Panc1 (cell line): ENCODE results near the gene RPL38. TPM values are rescaled to one million over a fixed set of nuclear protein-coding genes. Genes with fewer than 3 reads are reported as not detected.

Experiments used
- ATAC-seq: fragments of 200-7000 bp; cut with Tn5 transposase; 2 replicates; pipeline ENCODE4 v1.9.1; 2020; ENCODE audit warnings: mild to moderate bottlenecking, moderate library complexity
- BruUV-seq: library from RNA; stranded (reverse); fragments of 400-500 nt; replicated peaks from 2 replicates; lab custom pipeline; 2021; lab: Mats Ljungman, UMichigan
- CTCF ChIA-PET: fragments of 300-600 bp; sonication (Branson Sonifier 250); formaldehyde crosslinking; loops from one replicate; lab custom pipeline; 2022; ENCODE audit warnings: antibody characterized with exemption; lab: Charles Lee
- POLR2A ChIA-PET: fragments of 300-600 bp; sonication (Branson Sonifier 250); formaldehyde crosslinking; loops from one replicate; lab custom pipeline; 2022; ENCODE audit warnings: antibody characterized with exemption; lab: Charles Lee
- DNase-seq: peaks from one replicate; pipeline ENCODE4 v3.0.0-alpha.2; 2010; ENCODE audit warnings: low read depth, low spot score
- H3K27ac ChIP-seq: 2 replicates; pipeline ENCODE4 v1.5.1; 2011; ENCODE audit warnings: mild to moderate bottlenecking, low read length, inconsistent platforms
- H3K27me3 ChIP-seq: fragments of 200-500 bp; sonication (Bioruptor generic); 2 replicates; pipeline ENCODE4 v1.6.0; 2014; ENCODE audit warnings: low read length, inconsistent platforms; ENCODE audit not compliant: control insufficient read depth, insufficient read depth
- H3K36me3 ChIP-seq: fragments of 200-500 bp; sonication (Bioruptor generic); 2 replicates; pipeline ENCODE4 v1.5.1; 2014; ENCODE audit warnings: inconsistent platforms, mild to moderate bottlenecking, low read length, moderate library complexity; ENCODE audit not compliant: control insufficient read depth, insufficient read depth
- H3K4me1 ChIP-seq: 2 replicates; pipeline ENCODE4 v1.5.1; 2011; ENCODE audit warnings: inconsistent platforms, mild to moderate bottlenecking, low read length, moderate library complexity; ENCODE audit not compliant: control insufficient read depth, insufficient read depth
- H3K4me3 ChIP-seq, 2 experiments: 2 replicates each; pipeline ENCODE4 v1.5.1; 2011 to 2012; ENCODE audit warnings: low read depth in 2 of 2, low read length in 2 of 2, mild to moderate bottlenecking in 2 of 2, inconsistent platforms in 1 of 2, moderate library complexity in 1 of 2
- H3K9me3 ChIP-seq: fragments of 200-500 bp; sonication (Bioruptor generic); 2 replicates; pipeline ENCODE4 v1.5.1; 2014; ENCODE audit warnings: low read depth, mild to moderate bottlenecking, inconsistent platforms, low read length, moderate library complexity; ENCODE audit not compliant: control insufficient read depth, insufficient read depth
- POLR2AphosphoS5 ChIP-seq: IDR thresholded peaks from 2 replicates; pipeline ENCODE4 v1.6.1; 2012; ENCODE audit warnings: mild to moderate bottlenecking, low read depth, low read length, moderate library complexity
- SIN3A ChIP-seq: IDR thresholded peaks from 2 replicates; pipeline ENCODE4 v1.6.1; 2012; ENCODE audit warnings: low read depth, mild to moderate bottlenecking, low read length, moderate library complexity, borderline replicate concordance; ENCODE audit not compliant: insufficient read depth
- TCF7L2 ChIP-seq: IDR thresholded peaks from 2 replicates; pipeline ENCODE4 v1.6.1; 2011; ENCODE audit warnings: mild to moderate bottlenecking, low read depth, low read length, inconsistent platforms
- in situ Hi-C: cut with HindIII; loops from 2 replicates; pipeline ENCODE4 v1.10.0; 2016; ENCODE audit warnings: low sequenced_read_pairs, low pct_unique_long_range_greater_than_20kb
- intact Hi-C: fragments of 100-400 bp; cut with micrococcal nuclease; formaldehyde crosslinking; loops from one replicate; pipeline ENCODE4 v1.10.0; 2022; ENCODE audit not compliant: unreplicated experiment
- total RNA-seq: library from RNA; stranded (reverse); gene quantifications from one replicate; pipeline ENCODE4 v1.2.1, GENCODE V29; 2021; ENCODE audit not compliant: unreplicated experiment
- TF ChIP-seq, protein P1 (sequence below): fragments of 450-650 bp; IDR thresholded peaks from 2 replicates; pipeline ENCODE4 v1.5.1; 2017; ENCODE audit warnings: mild to moderate bottlenecking
- TF ChIP-seq, protein P2 (sequence below), 2 experiments: IDR thresholded peaks; 2 replicates each; pipeline ENCODE4 v1.6.1; 2011 to 2012; ENCODE audit warnings: low read depth in 2 of 2, control low read depth in 1 of 2, low read length in 1 of 2, mild to moderate bottlenecking in 1 of 2, moderate library complexity in 1 of 2; ENCODE audit not compliant: insufficient read depth in 1 of 2

Gene RPL38
- total RNA-seq, 1 experiment from 2014 or later, result 968 TPM

- Histone ChIP-seq H3K27ac (no peak overlapping the region), H3K4me1 (no peaks in the 10 kb centered on the region), H3K27me3 (peaks cover 6% of the 10 kb centered on the region; the same call in 1 of the 2 replicates), H3K9me3 (no peaks in the 10 kb centered on the region), H3K36me3 (no peaks in the 10 kb centered on the region), H3K4me3 (no peak overlapping the region)
- no peak for TF ChIP-seq POLR2AphosphoS5
- TF ChIP-seq, protein P1, sequence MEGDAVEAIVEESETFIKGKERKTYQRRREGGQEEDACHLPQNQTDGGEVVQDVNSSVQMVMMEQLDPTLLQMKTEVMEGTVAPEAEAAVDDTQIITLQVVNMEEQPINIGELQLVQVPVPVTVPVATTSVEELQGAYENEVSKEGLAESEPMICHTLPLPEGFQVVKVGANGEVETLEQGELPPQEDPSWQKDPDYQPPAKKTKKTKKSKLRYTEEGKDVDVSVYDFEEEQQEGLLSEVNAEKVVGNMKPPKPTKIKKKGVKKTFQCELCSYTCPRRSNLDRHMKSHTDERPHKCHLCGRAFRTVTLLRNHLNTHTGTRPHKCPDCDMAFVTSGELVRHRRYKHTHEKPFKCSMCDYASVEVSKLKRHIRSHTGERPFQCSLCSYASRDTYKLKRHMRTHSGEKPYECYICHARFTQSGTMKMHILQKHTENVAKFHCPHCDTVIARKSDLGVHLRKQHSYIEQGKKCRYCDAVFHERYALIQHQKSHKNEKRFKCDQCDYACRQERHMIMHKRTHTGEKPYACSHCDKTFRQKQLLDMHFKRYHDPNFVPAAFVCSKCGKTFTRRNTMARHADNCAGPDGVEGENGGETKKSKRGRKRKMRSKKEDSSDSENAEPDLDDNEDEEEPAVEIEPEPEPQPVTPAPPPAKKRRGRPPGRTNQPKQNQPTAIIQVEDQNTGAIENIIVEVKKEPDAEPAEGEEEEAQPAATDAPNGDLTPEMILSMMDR, result no peak
- TF ChIP-seq TCF7L2, result no peak
- TF ChIP-seq SIN3A, result no peak
- TF ChIP-seq, protein P2, sequence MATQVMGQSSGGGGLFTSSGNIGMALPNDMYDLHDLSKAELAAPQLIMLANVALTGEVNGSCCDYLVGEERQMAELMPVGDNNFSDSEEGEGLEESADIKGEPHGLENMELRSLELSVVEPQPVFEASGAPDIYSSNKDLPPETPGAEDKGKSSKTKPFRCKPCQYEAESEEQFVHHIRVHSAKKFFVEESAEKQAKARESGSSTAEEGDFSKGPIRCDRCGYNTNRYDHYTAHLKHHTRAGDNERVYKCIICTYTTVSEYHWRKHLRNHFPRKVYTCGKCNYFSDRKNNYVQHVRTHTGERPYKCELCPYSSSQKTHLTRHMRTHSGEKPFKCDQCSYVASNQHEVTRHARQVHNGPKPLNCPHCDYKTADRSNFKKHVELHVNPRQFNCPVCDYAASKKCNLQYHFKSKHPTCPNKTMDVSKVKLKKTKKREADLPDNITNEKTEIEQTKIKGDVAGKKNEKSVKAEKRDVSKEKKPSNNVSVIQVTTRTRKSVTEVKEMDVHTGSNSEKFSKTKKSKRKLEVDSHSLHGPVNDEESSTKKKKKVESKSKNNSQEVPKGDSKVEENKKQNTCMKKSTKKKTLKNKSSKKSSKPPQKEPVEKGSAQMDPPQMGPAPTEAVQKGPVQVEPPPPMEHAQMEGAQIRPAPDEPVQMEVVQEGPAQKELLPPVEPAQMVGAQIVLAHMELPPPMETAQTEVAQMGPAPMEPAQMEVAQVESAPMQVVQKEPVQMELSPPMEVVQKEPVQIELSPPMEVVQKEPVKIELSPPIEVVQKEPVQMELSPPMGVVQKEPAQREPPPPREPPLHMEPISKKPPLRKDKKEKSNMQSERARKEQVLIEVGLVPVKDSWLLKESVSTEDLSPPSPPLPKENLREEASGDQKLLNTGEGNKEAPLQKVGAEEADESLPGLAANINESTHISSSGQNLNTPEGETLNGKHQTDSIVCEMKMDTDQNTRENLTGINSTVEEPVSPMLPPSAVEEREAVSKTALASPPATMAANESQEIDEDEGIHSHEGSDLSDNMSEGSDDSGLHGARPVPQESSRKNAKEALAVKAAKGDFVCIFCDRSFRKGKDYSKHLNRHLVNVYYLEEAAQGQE (IDR thresholded peaks at IDR 0.05; ENCODE audit: insufficient read depth in 1 of 2, low read depth in 2 of 2, low read length in 1 of 2), result no peak
- ATAC-seq (no peak), DNase-seq (no peak)
- in situ Hi-C loops, result no loop called here
- intact Hi-C loops, result no loop called here
- ChIA-PET CTCF (no interaction called here), POLR2A (no interaction called here)
- no TSS peak for BruUV-seq
Measured at GRCh38 chr17:74181341-74181740, 22.1 kb upstream of the RPL38 start.

DNA sequence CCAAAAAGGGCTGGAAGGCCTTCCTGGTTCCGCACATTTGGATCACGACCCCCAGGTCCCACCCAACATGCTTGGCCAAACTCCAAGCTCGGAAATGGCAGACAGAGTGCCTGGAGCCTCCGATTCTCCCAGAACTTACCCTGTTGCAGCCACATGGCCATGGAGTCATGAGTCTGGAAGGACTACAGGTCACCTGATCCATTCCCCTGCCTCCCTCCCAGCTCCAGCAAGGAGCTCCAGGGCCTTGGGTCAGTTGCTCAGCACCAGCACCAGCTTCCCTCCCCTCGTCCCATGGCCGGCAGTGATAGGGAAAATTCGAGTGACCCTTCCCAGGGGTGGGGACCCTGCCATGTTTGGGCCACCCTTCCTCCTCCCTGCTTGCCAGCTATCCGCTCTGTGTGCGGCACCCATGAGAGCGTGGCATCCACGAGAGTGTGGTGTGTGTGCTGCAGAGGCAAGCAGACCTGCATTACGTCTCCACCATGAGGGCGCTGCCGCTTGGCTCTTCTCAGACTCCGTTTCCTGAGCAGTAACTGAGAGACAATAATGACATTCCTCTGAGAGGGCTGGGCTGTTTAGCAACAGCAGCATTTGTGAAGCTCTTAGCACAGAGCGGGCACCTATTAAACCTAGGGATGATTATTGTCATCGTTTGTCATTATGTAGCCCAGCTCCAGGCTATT is 21.3 kb upstream of the RPL38 start:
- intact Hi-C loops (no loop called here), in situ Hi-C loops (no loop called here)
- CTCF ChIA-PET, result interaction anchor here (0.6 kb wide), 1 partner anchor 98 kb away, joined by 7 read pairs; no protein-coding TSS in a partner anchor
- TF ChIP-seq SIN3A, result no peak
- Histone ChIP-seq H3K4me1 (no peaks in the 10 kb centered on the region), H3K27ac (no peak overlapping the region), H3K9me3 (no peaks in the 10 kb centered on the region), H3K36me3 (no peaks in the 10 kb centered on the region), H3K27me3 (peaks cover 6% of the 10 kb centered on the region; the same call in 1 of the 2 replicates), H3K4me3 (no peak overlapping the region)
- BruUV-seq, result no TSS peak
- POLR2A ChIA-PET, result no interaction called here
- ATAC-seq (no peak), DNase-seq (no peak)

- no peak overlapping the region for H3K27ac ChIP-seq
- intact Hi-C loops (no loop called here), in situ Hi-C loops (no loop called here)
- CTCF ChIA-PET, result no interaction called here
- no peak for DNase-seq
- no peaks in the 10 kb centered on the region for H3K4me1 ChIP-seq
- BruUV-seq, result no TSS peak
- POLR2A ChIA-PET, result no interaction called here
- TF ChIP-seq, protein P1, result no peak
- TF ChIP-seq SIN3A (no peak), TCF7L2 (no peak), POLR2AphosphoS5 (no peak)
- TF ChIP-seq, protein P2 (IDR thresholded peaks at IDR 0.05; ENCODE audit: insufficient read depth in 1 of 2, low read depth in 2 of 2, low read length in 1 of 2), result no peak
- H3K36me3 ChIP-seq, result no peaks in the 10 kb centered on the region
- no peaks in the 10 kb centered on the region for H3K9me3 ChIP-seq
- peaks cover 6% of the 10 kb centered on the region; the same call in 1 of the 2 replicates for H3K27me3 ChIP-seq
- H3K4me3 ChIP-seq, result no peak overlapping the region
- no peak for ATAC-seq
Measured at GRCh38 chr17:74183411-74183810, 20.1 kb upstream of the RPL38 start.
